ENCODE data around the gene TOM1L2.
A peak's percentile ranks its signal among the peaks of the same experiment; 100 is the strongest.

The TOM1L2 gene

DNA sequence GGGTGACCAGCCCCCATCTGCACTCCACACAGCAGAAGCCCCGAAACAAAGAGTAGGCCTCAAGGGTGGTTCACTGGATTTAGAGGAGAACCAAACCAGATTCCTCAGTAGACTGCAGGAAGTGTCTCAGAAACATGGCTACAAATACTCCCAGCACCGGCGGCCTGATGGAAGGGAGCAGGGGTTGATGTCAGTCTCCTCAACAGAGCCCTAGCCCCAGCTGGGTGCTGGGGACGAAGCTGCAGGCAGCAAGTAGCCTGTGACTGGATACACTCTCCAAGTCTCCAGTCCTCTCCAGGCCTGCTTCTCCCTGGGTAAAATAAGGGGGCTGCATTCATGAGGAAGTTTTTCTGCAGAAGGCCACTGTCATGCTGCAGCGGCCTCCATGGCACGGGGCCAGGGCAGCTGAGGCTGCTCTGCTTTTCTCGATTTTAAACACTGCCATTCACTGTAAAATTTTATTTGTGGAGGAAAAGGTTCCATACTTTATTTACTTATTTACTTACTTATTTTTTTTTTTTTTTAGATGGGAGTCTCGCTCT is 98.7 kb downstream of the TOM1L2 start:
- DNase-seq (ENCODE audit: low spot score), result no peak

DNA sequence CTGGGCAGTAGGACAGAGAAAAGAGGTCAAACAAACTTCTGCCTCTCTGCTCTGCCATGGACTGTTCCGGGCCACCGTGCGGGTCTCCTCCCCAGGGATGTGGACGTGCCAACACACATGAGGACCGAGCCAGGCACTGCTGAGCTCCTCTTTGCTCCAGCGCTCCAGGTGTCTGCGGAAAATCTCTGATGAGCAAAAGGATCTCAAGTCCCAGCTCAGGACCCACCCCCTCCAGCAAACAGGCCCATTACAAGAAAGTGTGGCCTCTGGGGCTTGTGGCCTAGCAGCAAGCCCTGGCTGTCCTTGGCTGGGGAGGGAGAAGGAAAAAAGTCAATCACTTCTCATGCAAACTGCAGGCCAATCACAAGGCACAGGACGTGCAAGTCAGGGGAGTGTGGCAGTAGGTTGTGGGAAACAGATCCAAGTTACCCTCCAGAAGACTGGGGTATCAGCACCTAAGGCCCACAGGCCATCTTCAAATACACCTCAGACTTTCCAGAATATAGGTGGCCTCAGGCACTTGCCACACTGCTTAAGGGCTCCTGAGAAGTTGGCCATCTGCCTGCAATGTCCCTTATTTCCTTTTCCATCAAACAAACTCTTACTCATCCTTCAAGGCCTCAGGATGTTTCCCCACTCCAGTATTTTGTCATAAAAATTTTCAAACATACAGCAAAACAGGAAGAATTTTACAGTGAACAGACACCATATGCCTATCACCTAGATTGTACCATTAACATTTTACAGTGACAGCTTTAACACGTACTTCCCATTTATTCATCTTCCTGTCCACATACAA is 99.5 kb downstream of the TOM1L2 start:
- DNase-seq (ENCODE audit: low spot score), result no peak

GRCh38 chr17:17871913-17872312 is 100.3 kb downstream of the TOM1L2 start:
- DNase-seq (ENCODE audit: low spot score), result no peak

- no peak for DNase-seq (ENCODE audit: low spot score)
Observed at GRCh38 chr17:17870247-17870646, 102.0 kb downstream of the TOM1L2 start.

GRCh38 chr17:17868641-17869522 is 103.3 kb downstream of the TOM1L2 start:
- no peak for DNase-seq (ENCODE audit: low spot score)

GRCh38 chr17:17866897-17867296 is 105.3 kb downstream of the TOM1L2 start:
- DNase-seq (ENCODE audit: low spot score), result no peak

DNA sequence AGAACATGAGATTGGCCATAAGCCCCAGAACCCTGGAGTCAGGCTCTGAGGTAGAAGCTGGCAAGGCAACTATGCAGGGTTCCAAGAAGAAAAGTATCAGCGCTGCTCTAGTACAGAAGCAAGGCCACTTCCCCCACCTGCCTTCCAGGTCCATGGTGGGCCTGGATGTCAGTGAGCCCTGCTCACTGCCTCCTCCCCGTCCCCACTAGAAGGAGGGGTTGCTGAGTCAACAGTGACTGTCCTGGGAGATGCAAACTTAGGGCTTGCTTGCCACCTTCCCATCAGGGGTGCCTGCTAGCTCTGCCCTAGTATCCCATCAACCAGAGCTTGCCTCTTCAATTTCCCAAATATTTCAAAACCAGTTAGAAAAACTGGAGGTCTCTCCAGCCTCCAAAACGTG is 105.8 kb downstream of the TOM1L2 start:
- no peak for DNase-seq (ENCODE audit: low spot score)

GRCh38 chr17:17865035-17865434 is 107.2 kb downstream of the TOM1L2 start:
- DNase-seq (ENCODE audit: low spot score), result no peak

DNA sequence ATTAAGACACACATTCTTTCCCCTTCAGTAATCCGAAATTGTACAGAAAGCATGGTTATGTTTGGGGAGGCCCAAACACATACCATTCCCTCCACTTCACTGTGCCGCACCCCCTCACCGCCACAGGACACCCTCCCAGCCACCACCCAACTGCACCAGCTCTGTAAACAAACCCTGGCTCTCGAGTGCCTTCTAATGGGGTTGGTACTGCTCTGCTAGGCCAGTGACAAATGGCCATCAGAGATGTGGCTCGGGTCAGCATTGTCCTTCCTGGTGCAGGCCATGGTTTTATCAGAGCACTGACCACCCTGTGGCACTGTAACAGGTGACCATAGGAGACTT is 111.5 kb downstream of the TOM1L2 start:
- no peak for DNase-seq (ENCODE audit: low spot score)

DNA sequence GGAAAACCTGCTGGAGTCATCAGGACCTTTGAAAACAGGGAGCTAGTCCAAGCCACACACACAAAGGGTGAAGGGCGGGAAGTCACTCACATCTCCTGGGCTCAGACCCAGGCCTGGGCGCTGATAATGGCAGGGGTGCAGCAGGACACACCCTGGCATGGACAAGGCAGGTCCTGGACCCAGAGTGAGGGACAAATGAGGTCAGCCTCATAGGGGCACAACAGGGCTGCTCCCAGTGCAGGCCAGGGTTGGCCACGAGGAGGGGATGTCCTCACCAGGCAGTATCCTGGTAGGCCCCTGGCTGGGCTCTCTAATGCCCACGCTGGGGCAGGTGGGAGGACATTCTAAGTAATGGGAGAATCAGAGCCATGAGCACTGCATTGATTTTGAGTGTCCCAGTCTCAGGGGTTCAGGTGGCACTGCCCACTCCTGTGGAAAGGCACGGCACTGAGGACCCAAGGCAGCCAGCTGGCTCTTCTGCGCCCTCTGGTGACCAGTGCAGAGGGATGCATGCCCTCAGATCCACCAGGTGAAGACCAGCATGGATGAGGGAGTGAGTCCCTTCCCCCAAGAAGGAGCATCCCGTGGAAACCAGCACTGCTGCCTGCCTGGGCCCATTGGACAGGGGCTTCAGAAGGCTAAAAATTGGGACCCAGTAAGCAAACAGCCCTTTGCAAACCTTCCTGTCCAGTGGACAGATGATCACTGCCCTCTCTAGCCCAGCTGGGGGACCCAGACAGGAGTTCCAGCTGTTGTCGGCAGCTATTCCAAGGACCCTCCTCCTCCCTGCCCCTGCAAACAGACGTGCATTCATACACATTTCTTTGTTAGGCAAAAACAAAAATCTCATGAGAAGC is 112.1 kb downstream of the TOM1L2 start:
- peak; percentile 79 for DNase-seq (ENCODE audit: low spot score)

GRCh38 chr17:17857496-17857895 is 114.7 kb downstream of the TOM1L2 start:
- DNase-seq (ENCODE audit: low spot score), result no peak

- DNase-seq (ENCODE audit: low spot score), result no peak
Observed at GRCh38 chr17:17856386-17856785, 115.8 kb downstream of the TOM1L2 start.

GRCh38 chr17:17855976-17856375 is 116.2 kb downstream of the TOM1L2 start:
- DNase-seq (ENCODE audit: low spot score), result no peak

DNA sequence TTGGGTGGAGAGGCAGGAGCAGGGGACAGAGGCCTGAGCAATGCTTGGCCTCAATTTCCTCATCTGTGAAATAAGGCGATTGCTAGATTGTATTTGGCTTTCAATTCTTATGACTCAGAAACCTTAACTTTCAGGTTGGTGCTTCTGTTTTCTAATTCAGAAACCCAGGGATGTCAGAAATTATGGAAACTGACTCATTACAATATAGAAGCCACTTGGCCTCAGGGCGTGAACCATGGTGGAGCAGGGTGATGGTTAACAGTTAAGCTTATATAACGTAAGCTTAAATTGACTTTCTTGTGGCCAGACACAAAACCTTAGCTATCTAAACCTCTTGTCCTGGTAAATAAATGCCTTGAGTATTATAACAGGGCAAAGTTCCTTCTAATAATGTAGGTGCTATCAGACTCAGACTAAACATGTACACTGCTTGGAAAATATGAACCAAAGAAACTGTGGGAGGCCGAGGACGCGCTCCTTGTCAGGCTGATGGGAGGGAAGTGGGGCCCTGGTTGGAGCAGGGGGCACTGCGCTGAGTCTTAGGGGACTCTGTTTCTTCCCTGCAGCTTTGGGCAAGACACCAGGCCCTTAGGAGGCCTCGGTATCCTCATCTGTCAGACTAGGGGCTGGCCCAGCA is 118.3 kb downstream of the TOM1L2 start:
- DNase-seq (ENCODE audit: low spot score), result no peak

DNA sequence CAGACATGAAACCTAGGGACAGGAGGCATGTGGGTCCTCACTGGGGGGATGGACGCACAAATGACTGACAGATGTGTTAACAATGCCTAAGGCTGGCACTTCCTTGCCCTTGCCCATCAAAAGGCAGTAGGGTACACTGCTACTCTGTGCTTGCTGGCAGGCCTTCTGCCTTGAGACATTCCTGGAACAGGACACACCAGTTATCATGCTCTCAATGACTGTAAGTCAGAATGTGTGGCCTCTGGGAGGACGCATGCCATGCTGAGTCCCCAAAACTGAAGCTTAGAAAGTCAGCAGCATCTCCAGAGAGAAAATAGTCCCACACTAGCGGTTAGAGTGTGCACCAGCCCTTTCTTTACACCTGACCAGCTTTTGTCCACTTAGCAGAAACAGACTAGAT is 119.3 kb downstream of the TOM1L2 start:
- no peak for DNase-seq (ENCODE audit: low spot score)

GRCh38 chr17:17851103-17852002 is 120.8 kb downstream of the TOM1L2 start:
- no peak for DNase-seq (ENCODE audit: low spot score)

DNA sequence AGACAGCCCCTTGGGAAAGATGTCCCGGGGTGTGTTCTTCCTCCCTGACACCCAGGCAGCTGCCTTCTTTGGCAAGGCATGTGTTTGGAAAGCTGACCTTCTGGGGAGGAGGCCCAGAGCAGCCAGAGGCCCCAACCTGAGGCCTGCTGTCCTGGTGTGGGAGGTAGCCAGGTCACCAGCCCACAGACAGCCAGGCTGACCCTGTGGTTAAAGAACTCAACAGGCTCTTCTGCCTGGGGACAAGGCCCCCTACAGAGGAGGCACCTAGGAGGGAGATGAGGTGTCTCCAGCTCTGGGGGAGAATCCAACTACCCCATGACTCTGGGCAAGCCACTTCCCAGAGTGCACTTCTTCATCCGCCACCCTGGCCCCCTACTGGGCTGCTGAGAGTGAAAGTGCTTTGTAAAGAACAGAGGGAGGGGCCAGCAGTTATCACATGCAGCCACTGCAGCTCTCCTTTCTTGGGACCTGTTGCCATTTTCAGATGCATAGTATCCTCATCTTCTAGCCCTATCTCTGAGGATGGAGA is 122.3 kb downstream of the TOM1L2 start:
- DNase-seq (ENCODE audit: low spot score), result no peak

GRCh38 chr17:17849147-17849820 is 122.9 kb downstream of the TOM1L2 start:
- DNase-seq (ENCODE audit: low spot score), result no peak

DNA sequence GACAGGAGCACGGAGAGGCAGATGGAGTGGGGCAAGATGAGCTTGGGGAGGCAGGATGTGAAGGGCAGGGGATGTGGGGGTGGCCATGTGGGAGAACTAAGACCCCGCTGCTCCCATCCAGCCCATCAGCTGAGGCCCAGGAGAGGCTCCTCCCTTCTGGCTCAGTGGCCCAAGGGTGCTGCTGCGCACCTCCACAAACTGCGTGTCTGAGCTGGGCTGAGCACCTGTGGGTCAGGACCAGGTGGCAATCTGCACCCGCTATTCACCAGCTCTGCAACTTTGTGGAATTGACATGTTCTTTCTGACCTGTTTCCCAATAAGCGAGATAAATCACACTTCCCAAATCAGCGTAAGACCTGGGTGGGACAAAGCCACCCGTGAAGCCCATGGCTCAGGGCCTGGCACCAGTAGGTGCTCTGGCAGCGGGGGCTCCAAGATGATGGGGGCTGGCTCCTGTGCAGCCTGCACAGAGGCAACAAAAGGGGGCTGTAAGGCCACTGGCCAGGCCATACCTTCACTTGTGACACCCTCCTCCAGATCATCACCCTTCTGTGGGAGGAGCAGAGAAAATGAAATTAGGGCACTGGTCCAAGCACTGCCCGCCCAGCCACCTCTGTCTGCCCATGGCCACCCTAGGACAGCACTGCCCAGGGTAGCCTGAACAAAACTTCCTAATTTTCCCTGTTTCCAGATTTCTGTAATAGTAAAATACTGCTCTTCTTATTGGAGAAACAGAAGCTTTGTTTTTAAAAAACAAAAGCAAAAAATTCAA is 123.7 kb downstream of the TOM1L2 start:
- DNase-seq (ENCODE audit: low spot score), result no peak

All from D341Med (cell line).